K562 (cell line): ENCODE data around the gene RALGAPA2. TPM values are rescaled to one million over a fixed set of nuclear protein-coding genes. Genes with fewer than 3 reads are reported as not detected.

ENCODE experiments used
- ATAC-seq: fragments of 200-7000 bp; cut with Tn5 transposase; 3 replicates; pipeline ENCODE4 v1.9.1; 2020; ENCODE audit warnings: moderate library complexity
- BruUV-seq: library from RNA; stranded (reverse); fragments of 400-500 nt; replicated peaks from 2 replicates; lab custom pipeline; 2021; lab: Mats Ljungman, UMichigan
- CTCF ChIA-PET: fragments of 300-600 bp; formaldehyde crosslinking; extraction: SDS; loops from one replicate; lab custom pipeline; 2021; ENCODE audit warnings: low intra/inter-chr PET ratio; lab: Yijun Ruan, JAX
- POLR2A ChIA-PET: fragments of 300-600, 350-650 bp; sonication (Branson Sonifier 250); formaldehyde crosslinking; extraction: SDS; loops from one replicate; lab custom pipeline; 2021; ENCODE audit warnings: antibody characterized with exemption, inconsistent platforms; lab: Yijun Ruan, JAX
- DNase-seq, 4 experiments: peaks; one replicate each; pipeline versions ENCODE4 v3.0.0 to v3.0.0-alpha.2; 2011 to 2018; ENCODE audit warnings: low spot score in 3 of 4, mixed read lengths in 3 of 4; ENCODE audit errors: extremely low read depth in 1 of 4
- FAIRE-seq: peaks from 2 replicates; lab custom pipeline; 2011; peaks lifted over from hg19 to GRCh38; lab: Jason Lieb, UNC
- H2AFZ ChIP-seq: 2 replicates; pipeline ENCODE4 v1.6.0; 2011; ENCODE audit warnings: low read depth, low read length, control low read depth, inconsistent platforms
- H3K27ac ChIP-seq: fragments of 200-600 bp; 3 replicates; pipeline ENCODE4 v1.8.0; 2011; ENCODE audit warnings: low read depth, mild to moderate bottlenecking, control low read depth, inconsistent platforms, low read length, moderate library complexity, mixed read lengths; ENCODE audit errors: extremely low read depth
- H3K27me3 ChIP-seq, 2 experiments: fragments of 300-600 bp in 1 of 2; 2 replicates in 1 of 2; 3 replicates in 1 of 2; pipeline versions ENCODE4 v1.6.0 to v1.8.0; 2011; ENCODE audit warnings: inconsistent platforms in 2 of 2, low read length in 2 of 2, mild to moderate bottlenecking in 1 of 2, mixed read lengths in 1 of 2, moderate library complexity in 1 of 2; ENCODE audit not compliant: control insufficient read depth in 2 of 2, insufficient read depth in 2 of 2
- H3K36me3 ChIP-seq: fragments of 300-600 bp; 3 replicates; pipeline ENCODE4 v1.8.0; 2011; ENCODE audit warnings: mild to moderate bottlenecking, low read length, inconsistent platforms; ENCODE audit not compliant: control insufficient read depth, insufficient read depth
- H3K4me1 ChIP-seq, 2 experiments: fragments of 200-600 bp in 1 of 2; replicated peaks in 1 of 2; 2 replicates in 1 of 2; 3 replicates in 1 of 2; pipeline versions ENCODE4 v1.5.1 to v1.8.0; 2011; ENCODE audit warnings: inconsistent platforms in 2 of 2, low read length in 2 of 2, mild to moderate bottlenecking in 1 of 2, mixed read lengths in 1 of 2, moderate library complexity in 1 of 2; ENCODE audit not compliant: control insufficient read depth in 2 of 2, insufficient read depth in 2 of 2
- H3K4me2 ChIP-seq: 2 replicates; pipeline ENCODE4 v1.6.1; 2011; ENCODE audit warnings: low read length, control low read depth, inconsistent platforms, mixed read lengths; ENCODE audit not compliant: insufficient read depth
- H3K4me3 ChIP-seq: fragments of 200-600 bp; sonication (generic), shearing (Covaris generic); 2 replicates; pipeline ENCODE4 v1.5.1; 2016; ENCODE audit warnings: control low read depth, inconsistent platforms
- H3K79me2 ChIP-seq: fragments of 200-600 bp; 3 replicates; pipeline ENCODE4 v1.8.0; 2011; ENCODE audit warnings: low read length, inconsistent platforms; ENCODE audit not compliant: control insufficient read depth, insufficient read depth
- H3K9ac ChIP-seq, 2 experiments: 2 replicates each; pipeline versions ENCODE4 v1.6.0 to v1.6.1; 2011; ENCODE audit warnings: low read depth in 2 of 2, low read length in 2 of 2, control low read depth in 1 of 2, inconsistent platforms in 1 of 2, mild to moderate bottlenecking in 1 of 2, mixed read lengths in 1 of 2; ENCODE audit not compliant: insufficient read depth in 1 of 2
- H3K9me1 ChIP-seq: one replicate; pipeline ENCODE4 v1.6.0; 2011; ENCODE audit warnings: inconsistent platforms, mild to moderate bottlenecking, low read length, moderate library complexity; ENCODE audit not compliant: control insufficient read depth, insufficient read depth
- H3K9me3 ChIP-seq: replicated peaks from 2 replicates; pipeline ENCODE4 v1.5.1; 2011; ENCODE audit warnings: low read depth, low read length, inconsistent platforms; ENCODE audit not compliant: control insufficient read depth, insufficient read depth
- H4K20me1 ChIP-seq: replicated peaks from 2 replicates; pipeline ENCODE4 v1.6.1; 2011; ENCODE audit warnings: low read length, inconsistent platforms, mixed read lengths; ENCODE audit not compliant: control insufficient read depth, insufficient read depth
- BRD9 ChIP-seq: fragments of 450-650 bp; IDR thresholded peaks from 2 replicates; pipeline ENCODE4 v1.6.1; 2018; ENCODE audit warnings: low read depth; ENCODE audit not compliant: partially characterized antibody
- MTF1 ChIP-seq: fragments of 250-450 bp; sonication (Bioruptor Pico); IDR thresholded peaks from 2 replicates; pipeline ENCODE4 v1.9.0; 2021; ENCODE audit warnings: moderate library complexity, mild to moderate bottlenecking, inconsistent platforms, borderline replicate concordance
- SRSF3 ChIP-seq: fragments of 200-400 bp; formaldehyde crosslinking; IDR thresholded peaks from 2 replicates; pipeline ENCODE4 v1.6.1; 2016; ENCODE audit warnings: mild to moderate bottlenecking, low read length, moderate library complexity; ENCODE audit not compliant: insufficient read depth
- SRSF7 ChIP-seq: fragments of 200-400 bp; formaldehyde crosslinking; optimal IDR thresholded peaks from 2 replicates; pipeline ENCODE3; 2017; ENCODE audit warnings: mild to moderate bottlenecking, low read depth, low read length
- ZNF668 ChIP-seq: fragments of 250-450 bp; sonication (Bioruptor Pico); IDR thresholded peaks from 2 replicates; pipeline ENCODE4 v1.8.0; 2022; ENCODE audit warnings: mild to moderate bottlenecking, inconsistent platforms
- WGBS: fragments of 100-300 bp; shearing (Covaris generic); methylation state at CpG from one replicate; pipeline ENCODE4 v1.1.6; 2016; ENCODE audit warnings: low coverage, mixed read lengths; ENCODE audit not compliant: insufficient coverage; ENCODE audit errors: missing lambda C conversion rate; 5-methylcytosine and 5-hydroxymethylcytosine counted together
- in situ Hi-C: fragments of 300-500 bp; cut with MboI; formaldehyde crosslinking; loops from 4 replicates; pipeline ENCODE4 v1.15.0; 2018; ENCODE audit warnings: inconsistent platforms, mixed read lengths
- intact Hi-C: fragments of 100-400 bp; cut with micrococcal nuclease; formaldehyde crosslinking; loops from 2 replicates; pipeline ENCODE4 v1.14.2; 2022
- polyA plus RNA-seq, 8 experiments: library from polyadenylated mRNA; depleted of rRNA in 4 of 8; stranded (reverse) in 5 of 8; unstranded in 3 of 8; fragments of >200 nt; fragmentation: Nextera tagmentation in 2 of 8; fragmentation: Illumina TruSeq in 1 of 8; extraction: Ambion mirVana in 2 of 8; extraction: Trizol in 1 of 8; gene quantifications; 2 replicates each; pipeline versions ENCODE4 v1.2.1 to v1.2.3, GENCODE V29; 2011 to 2014; ENCODE audit warnings: inconsistent platforms in 1 of 8, missing spikeins in 1 of 8
- total RNA-seq, 7 experiments: library from RNA; depleted of rRNA in 6 of 7; stranded (reverse); fragments of >200 nt in 6 of 7; fragmentation: Illumina TruSeq in 2 of 7; extraction: Trizol in 2 of 7; gene quantifications; 2 replicates each; pipeline versions ENCODE4 v1.2.1 to v1.2.3, GENCODE V29; 2011 to 2021; ENCODE audit warnings: low replicate concordance in 1 of 7
- TF ChIP-seq, protein P1 (sequence below): fragments of 250-450 bp; sonication (Bioruptor Pico); IDR thresholded peaks from 2 replicates; pipeline ENCODE4 v1.4.0; 2020

Gene RALGAPA2
- total and polyA plus RNA-seq, 9 of the 15 experiments (the other 6 are each of a cell fraction or from before 2014, with no cell fraction given), result 0.35 to 2.7 (median 1.4) TPM

GRCh38 chr20:20369250-20370093, 343.0 kb downstream of the RALGAPA2 start:
- H3K9me3 ChIP-seq, result no peaks in the 10 kb centered on the region
- no peaks in the 10 kb centered on the region for H3K79me2 ChIP-seq
- no peaks in the 10 kb centered on the region for H4K20me1 ChIP-seq
- POLR2A ChIA-PET, result no interaction called here
- H3K9me1 ChIP-seq, result no peaks in the 10 kb centered on the region
- H3K4me3 ChIP-seq, result no peak overlapping the region
- in situ Hi-C loops (no loop called here), intact Hi-C loops (no loop called here)
- no peaks in the 10 kb centered on the region for H3K36me3 ChIP-seq
- H3K27me3 ChIP-seq, result peaks cover 0 to 16% of the 10 kb centered on the region in 2 experiments; a peak in 1 of 5 replicates
- WGBS, result 66% methylated on average over 14 of the region's 86 CpGs
- BruUV-seq, result no TSS peak
- CTCF ChIA-PET, result no interaction called here
- H2AFZ ChIP-seq, result no peak overlapping the region
- no peak overlapping the region for H3K27ac ChIP-seq
- H3K4me2 ChIP-seq, result no peak overlapping the region
- H3K4me1 ChIP-seq, result no peaks in the 10 kb centered on the region
- no peak for FAIRE-seq
- ATAC-seq, result no peak
- H3K9ac ChIP-seq, result no peak overlapping the region
- DNase-seq, result no peak
- TF ChIP-seq, protein P1, sequence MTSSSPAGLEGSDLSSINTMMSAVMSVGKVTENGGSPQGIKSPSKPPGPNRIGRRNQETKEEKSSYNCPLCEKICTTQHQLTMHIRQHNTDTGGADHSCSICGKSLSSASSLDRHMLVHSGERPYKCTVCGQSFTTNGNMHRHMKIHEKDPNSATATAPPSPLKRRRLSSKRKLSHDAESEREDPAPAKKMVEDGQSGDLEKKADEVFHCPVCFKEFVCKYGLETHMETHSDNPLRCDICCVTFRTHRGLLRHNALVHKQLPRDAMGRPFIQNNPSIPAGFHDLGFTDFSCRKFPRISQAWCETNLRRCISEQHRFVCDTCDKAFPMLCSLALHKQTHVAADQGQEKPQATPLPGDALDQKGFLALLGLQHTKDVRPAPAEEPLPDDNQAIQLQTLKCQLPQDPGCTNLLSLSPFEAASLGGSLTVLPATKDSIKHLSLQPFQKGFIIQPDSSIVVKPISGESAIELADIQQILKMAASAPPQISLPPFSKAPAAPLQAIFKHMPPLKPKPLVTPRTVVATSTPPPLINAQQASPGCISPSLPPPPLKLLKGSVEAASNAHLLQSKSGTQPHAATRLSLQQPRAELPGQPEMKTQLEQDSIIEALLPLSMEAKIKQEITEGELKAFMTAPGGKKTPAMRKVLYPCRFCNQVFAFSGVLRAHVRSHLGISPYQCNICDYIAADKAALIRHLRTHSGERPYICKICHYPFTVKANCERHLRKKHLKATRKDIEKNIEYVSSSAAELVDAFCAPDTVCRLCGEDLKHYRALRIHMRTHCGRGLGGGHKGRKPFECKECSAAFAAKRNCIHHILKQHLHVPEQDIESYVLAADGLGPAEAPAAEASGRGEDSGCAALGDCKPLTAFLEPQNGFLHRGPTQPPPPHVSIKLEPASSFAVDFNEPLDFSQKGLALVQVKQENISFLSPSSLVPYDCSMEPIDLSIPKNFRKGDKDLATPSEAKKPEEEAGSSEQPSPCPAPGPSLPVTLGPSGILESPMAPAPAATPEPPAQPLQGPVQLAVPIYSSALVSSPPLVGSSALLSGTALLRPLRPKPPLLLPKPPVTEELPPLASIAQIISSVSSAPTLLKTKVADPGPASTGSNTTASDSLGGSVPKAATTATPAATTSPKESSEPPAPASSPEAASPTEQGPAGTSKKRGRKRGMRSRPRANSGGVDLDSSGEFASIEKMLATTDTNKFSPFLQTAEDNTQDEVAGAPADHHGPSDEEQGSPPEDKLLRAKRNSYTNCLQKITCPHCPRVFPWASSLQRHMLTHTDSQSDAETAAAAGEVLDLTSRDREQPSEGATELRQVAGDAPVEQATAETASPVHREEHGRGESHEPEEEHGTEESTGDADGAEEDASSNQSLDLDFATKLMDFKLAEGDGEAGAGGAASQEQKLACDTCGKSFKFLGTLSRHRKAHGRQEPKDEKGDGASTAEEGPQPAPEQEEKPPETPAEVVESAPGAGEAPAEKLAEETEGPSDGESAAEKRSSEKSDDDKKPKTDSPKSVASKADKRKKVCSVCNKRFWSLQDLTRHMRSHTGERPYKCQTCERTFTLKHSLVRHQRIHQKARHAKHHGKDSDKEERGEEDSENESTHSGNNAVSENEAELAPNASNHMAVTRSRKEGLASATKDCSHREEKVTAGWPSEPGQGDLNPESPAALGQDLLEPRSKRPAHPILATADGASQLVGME (CRISPR knock-in tag), result no peak
- TF ChIP-seq BRD9, result no peak
- no peak for TF ChIP-seq MTF1 (CRISPR knock-in tag)
- no peak for TF ChIP-seq ZNF668 (CRISPR knock-in tag)
- TF ChIP-seq SRSF7, result no peak
- no peak for TF ChIP-seq SRSF3
